Right atrium auricular region (tissue), 2 donors: Measurements from ENCODE around the gene TMEM231. TPM values are rescaled to one million over a fixed set of nuclear protein-coding genes. Genes with fewer than 3 reads are reported as not detected.
"Not testable (repeated sequence)": the region's sequence is repeated elsewhere in the genome, so short reads cannot be mapped to it uniquely, and the experiment has no call there.

Source experiments
- DNase-seq: peaks from one replicate; pipeline ENCODE4 v3.0.0-alpha.2; 2019; ENCODE audit warnings: low spot score
- H3K27ac ChIP-seq, 2 donors: fragments of 200-600 bp; sonication (generic); 1 replicate in 1 of 2; 2 replicates in 1 of 2; pipeline ENCODE4 v1.5.1; 2016 to 2019
- H3K27me3 ChIP-seq, 2 donors: fragments of 200-600 bp; sonication (generic); one replicate each; pipeline versions ENCODE4 v1.5.1 to v1.6.0; 2017 to 2019
- H3K36me3 ChIP-seq: fragments of 200-600 bp; sonication (generic); one replicate; pipeline ENCODE4 v1.5.1; 2016
- H3K4me1 ChIP-seq, 2 donors: fragments of 200-600 bp; sonication (generic); one replicate each; pipeline versions ENCODE4 v1.5.1 to v1.6.0; 2017 to 2019
- H3K4me3 ChIP-seq, 2 donors: fragments of 200-600 bp; sonication (generic); 1 replicate in 1 of 2; 2 replicates in 1 of 2; pipeline ENCODE4 v1.5.1; 2017 to 2019; ENCODE audit warnings: mild to moderate bottlenecking in 1 of 2, moderate library complexity in 1 of 2
- H3K9me3 ChIP-seq, 2 donors: fragments of 200-600 bp; sonication (generic); one replicate each; pipeline ENCODE4 v1.5.1; 2019
- total RNA-seq, 2 donors: library from RNA; depleted of rRNA; stranded (reverse); fragments of >200 nt; gene quantifications; one replicate each; pipeline ENCODE4 v1.1.0, GENCODE V29; 2016
- TF ChIP-seq, protein P1 (sequence below), 2 donors: fragments of 200-600 bp; sonication (generic); IDR thresholded peaks; one replicate each; pipeline ENCODE4 v1.5.1; 2019; ENCODE audit warnings: antibody characterized with exemption in 2 of 2

TMEM231 gene
- total RNA-seq, 2 donors from 2014 or later, result 4.7 to 5.9 TPM

DNA sequence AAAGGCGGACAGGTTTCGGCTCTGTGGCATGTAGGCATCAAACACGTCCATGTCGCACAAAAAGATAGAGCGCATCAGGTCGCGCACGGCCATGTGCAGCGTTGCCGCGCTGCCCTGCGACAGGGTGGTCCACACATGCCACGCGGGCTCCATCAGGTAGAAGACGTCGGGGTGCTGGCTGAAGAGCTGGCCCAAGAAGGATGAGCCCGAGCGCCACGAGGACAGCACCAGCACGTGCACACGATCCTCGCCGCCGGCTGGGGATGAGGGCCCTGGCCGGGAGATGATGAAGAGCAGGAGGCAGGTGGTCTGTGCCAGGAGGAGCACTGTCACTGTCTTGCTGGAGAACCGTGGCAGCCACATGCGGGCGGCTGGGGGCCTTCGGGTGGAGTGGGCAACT, 26.1 kb downstream of the TMEM231 start:
- Histone ChIP-seq H3K27me3 (no peaks in the 10 kb centered on the region), H3K4me1 (no peaks in the 10 kb centered on the region), H3K27ac (no peak overlapping the region), H3K36me3 (no peaks in the 10 kb centered on the region), H3K4me3 (no peak overlapping the region), H3K9me3 (no peaks in the 10 kb centered on the region)
- DNase-seq, result no peak
- TF ChIP-seq, protein P1, sequence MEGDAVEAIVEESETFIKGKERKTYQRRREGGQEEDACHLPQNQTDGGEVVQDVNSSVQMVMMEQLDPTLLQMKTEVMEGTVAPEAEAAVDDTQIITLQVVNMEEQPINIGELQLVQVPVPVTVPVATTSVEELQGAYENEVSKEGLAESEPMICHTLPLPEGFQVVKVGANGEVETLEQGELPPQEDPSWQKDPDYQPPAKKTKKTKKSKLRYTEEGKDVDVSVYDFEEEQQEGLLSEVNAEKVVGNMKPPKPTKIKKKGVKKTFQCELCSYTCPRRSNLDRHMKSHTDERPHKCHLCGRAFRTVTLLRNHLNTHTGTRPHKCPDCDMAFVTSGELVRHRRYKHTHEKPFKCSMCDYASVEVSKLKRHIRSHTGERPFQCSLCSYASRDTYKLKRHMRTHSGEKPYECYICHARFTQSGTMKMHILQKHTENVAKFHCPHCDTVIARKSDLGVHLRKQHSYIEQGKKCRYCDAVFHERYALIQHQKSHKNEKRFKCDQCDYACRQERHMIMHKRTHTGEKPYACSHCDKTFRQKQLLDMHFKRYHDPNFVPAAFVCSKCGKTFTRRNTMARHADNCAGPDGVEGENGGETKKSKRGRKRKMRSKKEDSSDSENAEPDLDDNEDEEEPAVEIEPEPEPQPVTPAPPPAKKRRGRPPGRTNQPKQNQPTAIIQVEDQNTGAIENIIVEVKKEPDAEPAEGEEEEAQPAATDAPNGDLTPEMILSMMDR (IDR thresholded peaks at IDR 0.05), result no peak

DNA sequence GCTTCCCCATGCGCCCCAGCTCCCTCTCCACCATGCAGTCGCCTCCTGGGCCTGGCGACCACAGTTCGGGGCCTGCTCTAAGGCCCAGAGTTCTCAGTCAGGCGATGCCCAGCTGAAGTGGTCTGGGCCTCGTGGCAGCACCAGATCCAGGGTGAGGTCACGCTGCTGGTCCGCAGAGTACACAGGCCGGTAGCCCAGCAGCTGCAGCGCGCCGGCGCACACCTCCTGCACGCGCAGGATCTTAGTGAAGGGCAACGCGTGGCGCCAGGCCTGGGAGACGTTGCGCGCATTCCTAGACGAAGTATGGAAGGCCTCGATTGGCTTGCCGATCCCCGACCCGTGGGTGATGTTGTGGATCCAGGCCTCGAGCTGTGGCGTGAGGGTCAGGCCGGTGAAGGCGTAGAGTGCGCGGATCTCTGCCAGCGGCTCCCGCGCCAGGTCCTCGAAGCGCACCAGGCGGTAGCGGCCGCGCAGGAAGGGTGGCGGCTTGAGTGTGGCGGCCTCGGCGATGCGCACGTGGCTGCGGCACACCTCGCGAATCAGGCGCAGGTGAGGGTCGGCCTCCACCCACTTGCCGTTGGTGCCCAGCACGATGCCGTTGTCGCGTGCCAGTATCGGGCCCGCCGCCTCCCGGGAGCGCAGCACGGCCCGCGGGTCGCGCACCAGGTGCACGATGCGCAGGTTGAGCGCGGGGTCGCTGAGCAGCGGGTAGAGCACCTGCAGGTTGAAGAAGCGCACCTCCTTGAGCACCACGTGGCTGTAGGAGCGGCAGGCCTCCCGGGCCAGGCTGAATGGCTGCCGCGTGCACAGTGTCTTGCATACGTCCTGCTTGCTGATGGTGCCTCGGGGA, 26.8 kb downstream of the TMEM231 start:
- Histone ChIP-seq H3K36me3 (no peaks in the 10 kb centered on the region), H3K27ac (no peak overlapping the region), H3K4me1 (no peaks in the 10 kb centered on the region), H3K27me3 (no peaks in the 10 kb centered on the region), H3K4me3 (no peak overlapping the region), H3K9me3 (no peaks in the 10 kb centered on the region)
- TF ChIP-seq, protein P1 (IDR thresholded peaks at IDR 0.05), result no peak
- DNase-seq, result no peak

DNA sequence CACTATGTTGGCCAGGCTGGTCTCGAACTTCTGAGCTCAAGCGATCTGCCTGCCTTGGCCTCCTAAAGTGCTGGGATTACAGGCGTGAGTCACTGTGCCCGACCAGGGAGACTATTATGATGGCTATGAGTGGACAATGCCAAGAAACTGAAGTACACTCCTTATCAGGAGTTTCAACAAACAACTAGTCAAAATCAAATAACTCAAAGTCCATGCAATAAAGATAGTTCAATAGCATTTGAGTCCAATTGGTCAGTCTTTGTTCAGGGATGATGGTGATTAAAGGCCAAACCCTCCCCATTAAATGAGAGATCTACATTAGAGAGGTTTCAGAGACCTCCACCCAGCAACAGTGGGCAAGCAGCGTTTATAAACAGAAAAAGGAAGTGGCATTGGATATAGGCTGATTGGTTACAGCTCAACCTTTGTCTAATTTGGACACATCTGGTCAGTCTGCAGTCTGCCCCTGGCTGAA, 28.2 kb downstream of the TMEM231 start:
- no peaks in the 10 kb centered on the region for H3K9me3 ChIP-seq
- H3K27me3 ChIP-seq, result no peaks in the 10 kb centered on the region
- no peak overlapping the region for H3K4me3 ChIP-seq
- H3K4me1 ChIP-seq, result no peaks in the 10 kb centered on the region
- no peak overlapping the region for H3K27ac ChIP-seq
- H3K36me3 ChIP-seq, result no peaks in the 10 kb centered on the region
- no peak for DNase-seq
- TF ChIP-seq, protein P1 (IDR thresholded peaks at IDR 0.05), result no peak

DNA sequence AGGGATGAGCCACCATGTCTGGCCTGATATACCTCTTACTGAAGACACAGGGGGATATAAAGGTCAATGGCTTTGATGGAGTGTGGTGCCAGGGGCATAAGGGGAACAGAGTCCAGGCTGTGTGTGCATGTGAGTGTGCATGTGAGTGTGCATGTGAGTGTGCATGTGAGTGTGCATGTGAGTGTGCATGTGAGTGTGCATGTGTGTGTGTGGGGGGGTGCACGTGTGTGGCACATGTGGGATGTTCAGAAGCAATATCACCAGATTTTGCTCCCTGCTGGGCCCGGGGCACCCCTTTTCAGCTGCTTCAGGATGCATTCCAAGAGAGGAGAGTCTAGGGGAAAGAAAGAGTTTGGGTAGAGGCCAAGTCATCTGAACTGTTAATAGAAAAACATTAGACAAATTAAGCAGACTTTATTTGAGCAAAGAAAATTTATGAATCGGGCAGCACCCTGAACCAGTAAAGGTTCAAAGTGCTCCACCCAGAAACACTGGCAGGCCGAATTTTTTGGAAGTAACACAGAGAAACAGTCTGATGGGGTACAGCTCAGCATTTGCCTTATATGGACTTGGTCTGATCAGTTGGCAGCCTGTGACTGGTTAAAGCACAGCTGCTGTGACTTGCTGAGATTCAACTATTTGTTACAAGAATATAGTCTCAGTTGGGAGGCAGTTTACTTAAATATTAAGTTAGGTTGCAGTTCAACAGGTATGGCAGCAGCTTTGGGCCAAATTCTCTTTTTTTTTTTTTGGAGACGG, 29.8 kb downstream of the TMEM231 start:
- no peak overlapping the region for H3K4me3 ChIP-seq
- no peak for DNase-seq
- H3K4me1 ChIP-seq, result no peaks in the 10 kb centered on the region
- H3K36me3 ChIP-seq, result no peaks in the 10 kb centered on the region
- H3K27ac ChIP-seq, result no peak overlapping the region
- TF ChIP-seq, protein P1 (IDR thresholded peaks at IDR 0.05), result no peak
- no peaks in the 10 kb centered on the region for H3K9me3 ChIP-seq
- H3K27me3 ChIP-seq, result no peaks in the 10 kb centered on the region

DNA sequence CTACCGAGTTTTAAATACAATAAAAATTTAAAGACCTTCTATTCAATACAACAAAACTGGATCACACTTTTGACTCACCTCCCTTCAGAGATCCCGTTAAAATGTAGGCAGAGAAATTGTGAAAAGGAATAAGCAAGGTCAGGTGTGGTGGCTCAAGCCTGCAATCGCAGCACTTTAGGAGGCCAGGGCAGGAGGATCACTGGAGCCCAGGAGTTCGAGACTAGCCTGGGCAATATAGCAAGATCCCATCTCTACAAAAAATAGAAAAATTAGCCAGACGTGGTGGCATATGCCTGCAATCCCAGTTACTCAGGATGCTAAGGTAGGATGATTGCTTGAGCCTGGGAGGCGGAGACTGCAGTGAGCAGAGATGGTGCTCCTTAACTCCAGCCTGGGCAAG, 36.9 kb downstream of the TMEM231 start:
- Histone ChIP-seq H3K9me3 (no peaks in the 10 kb centered on the region), H3K27me3 (no peaks in the 10 kb centered on the region), H3K4me3 (no peak overlapping the region), H3K4me1 (peaks cover 0 to 7% of the 10 kb centered on the region in 2 donors), H3K27ac (no peak overlapping the region), H3K36me3 (no peaks in the 10 kb centered on the region)
- no peak for DNase-seq
- TF ChIP-seq, protein P1 (IDR thresholded peaks at IDR 0.05), result no peak

DNA sequence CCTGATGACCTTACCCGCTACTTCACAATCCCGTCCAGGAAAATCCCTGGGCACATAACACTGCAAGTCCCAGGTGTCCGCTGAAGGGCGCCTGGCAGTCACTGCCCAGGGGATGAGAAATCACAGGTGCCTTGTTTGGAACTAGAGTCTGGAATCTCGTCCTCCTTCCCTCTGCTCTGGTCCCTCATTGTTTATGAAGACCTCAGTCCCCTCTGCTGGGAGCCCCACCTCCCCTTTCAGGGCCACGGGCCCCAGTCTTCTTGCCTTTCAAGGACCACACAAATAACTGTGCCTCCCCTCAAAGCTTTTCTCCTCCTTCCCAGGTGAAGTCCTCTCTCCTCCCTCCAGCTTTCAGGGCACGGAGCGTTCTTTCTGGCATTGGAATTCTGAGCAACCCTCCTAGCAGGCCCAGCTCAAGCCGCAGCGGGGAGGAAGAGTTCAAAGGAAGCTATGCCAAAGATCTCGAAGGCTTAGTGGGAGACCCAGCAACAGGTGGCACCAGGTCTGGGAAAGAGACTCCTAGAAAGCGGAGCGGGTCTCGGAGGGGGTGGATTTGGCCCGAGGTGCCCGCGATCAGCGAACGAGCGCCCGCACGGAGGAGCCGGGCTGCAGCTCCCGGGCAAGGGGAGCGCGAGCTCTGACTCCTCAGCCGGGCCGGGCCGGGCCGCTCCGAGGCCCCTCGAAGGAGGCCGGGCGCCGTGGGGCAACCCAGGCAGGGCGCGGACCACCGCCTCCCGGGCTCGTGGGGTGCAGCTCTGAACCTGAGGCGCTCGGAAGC, 39.7 kb downstream of the TMEM231 start:
- H3K4me3 ChIP-seq, result peak overlapping the region; percentile 89
- H3K9me3 ChIP-seq, DNase-seq, H3K36me3 ChIP-seq, H3K4me1 ChIP-seq, H3K27me3 ChIP-seq: not testable (repeated sequence)
- H3K27ac ChIP-seq, result peak overlapping the region; percentile 96 to 98
